HG02763 (cell line): ENCODE data around the gene ANO2.

Experiments used
- ATAC-seq: cut with Tn5 transposase; IDR thresholded peaks from one replicate; pipeline ENCODE4 v1.9.1; 2021; ENCODE audit warnings: mild to moderate bottlenecking, moderate library complexity; ENCODE audit not compliant: unreplicated experiment

ANO2 gene

DNA sequence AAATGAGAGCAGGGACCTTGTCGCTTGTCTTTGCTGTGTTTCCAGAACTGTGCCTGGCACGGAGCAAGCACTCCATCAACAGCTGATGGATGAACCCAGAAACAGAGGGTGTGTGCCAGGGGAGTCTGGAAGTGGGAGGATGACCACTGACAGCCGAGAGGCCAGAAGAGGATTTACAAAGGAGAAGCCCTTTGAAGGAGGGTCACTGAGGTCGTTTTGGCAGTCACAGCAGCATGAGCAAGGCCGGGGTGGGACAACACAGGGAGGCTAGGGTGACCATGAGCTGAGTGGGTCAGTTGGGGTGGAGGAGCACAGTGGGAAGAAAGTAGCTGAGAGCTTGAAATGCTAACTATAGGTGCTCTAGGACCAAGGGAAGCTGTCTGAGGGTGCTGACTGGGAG is 313.6 kb downstream of the ANO2 start:
- ATAC-seq: no peak

DNA sequence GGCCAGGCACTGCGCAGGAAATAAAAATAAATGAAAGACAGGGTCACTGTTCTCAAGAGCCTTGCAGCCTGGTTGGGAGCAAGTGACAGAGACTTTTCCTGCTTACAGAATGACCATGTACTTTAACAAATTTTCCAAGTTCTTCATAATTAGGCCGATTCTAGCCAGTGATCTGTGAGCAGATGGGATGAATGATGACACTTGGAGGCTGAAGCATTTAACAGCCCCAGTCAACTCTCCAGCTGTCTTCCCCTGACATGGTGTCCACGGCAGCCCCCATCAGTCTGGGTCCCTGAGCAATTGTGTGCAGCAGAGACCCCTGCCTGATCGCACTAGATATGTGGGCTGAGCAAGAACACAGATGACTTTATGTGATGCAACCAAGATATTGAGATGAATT is 314.3 kb downstream of the ANO2 start:
- no peak for ATAC-seq

DNA sequence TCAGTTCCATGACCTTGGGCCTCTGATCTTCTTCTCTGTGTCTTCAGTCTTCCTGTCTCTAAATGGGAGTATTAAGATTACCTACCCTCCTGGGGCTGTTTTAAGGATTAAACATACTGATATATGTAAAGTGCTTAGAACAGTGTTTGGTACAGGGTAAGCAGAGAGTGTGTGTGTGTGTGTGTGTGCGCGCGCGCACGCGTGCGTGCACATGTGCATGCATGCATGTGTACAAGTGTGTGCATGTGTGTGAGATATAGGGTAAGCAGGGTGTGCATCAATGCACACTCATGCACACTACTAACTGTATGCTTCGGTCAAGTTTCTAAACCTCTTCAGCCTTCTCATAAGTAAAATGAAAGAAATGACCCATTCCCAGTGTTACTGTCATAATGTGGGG is 316.6 kb downstream of the ANO2 start:
- no peak for ATAC-seq

DNA sequence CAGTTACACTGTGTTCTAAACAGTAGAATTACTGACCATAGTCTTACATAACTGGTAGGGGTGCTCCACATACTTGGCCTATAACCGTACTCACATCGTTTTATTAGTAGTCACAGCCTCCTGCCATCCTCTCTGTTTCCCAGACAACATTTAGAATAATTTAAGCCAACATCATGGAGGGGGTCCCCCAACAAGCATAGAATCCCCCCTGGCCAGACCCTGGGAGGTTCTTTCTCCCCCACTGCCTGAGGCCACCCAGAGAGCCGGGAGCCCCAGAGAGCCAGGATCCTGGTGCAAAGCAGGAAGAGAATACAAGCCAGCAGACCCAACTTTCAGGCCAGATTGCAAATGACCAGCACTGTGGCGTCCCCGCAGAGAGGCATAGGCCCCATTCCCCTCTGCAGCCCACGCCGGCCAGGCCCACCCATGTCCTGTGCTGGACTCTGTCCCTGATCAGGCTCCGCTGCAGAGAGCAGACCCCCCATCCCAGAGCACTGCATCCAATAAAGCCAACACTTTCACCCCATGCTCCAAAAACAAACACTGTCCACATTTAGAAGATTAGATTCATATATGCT is 317.9 kb downstream of the ANO2 start:
- no peak for ATAC-seq

DNA sequence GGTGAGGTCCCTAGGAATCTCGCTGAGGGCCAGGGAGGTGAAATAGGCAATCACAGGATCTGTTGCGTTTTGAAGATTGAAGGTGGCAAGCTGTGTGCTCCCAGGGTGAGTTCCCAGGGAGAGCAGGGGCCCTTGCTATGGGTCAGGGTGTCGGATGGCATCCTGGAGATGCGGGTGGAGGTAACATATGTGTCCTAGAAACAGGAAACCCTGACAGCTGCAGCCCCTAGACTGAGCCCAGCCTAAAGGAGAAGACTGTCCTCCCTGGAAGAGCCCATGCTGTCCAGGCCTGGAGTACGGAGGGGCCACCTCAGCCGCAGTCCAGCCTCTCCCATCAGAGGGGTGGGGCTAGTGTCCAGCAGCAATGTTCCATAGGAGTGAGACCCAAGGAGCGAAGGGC is 318.9 kb downstream of the ANO2 start:
- ATAC-seq: no peak

DNA sequence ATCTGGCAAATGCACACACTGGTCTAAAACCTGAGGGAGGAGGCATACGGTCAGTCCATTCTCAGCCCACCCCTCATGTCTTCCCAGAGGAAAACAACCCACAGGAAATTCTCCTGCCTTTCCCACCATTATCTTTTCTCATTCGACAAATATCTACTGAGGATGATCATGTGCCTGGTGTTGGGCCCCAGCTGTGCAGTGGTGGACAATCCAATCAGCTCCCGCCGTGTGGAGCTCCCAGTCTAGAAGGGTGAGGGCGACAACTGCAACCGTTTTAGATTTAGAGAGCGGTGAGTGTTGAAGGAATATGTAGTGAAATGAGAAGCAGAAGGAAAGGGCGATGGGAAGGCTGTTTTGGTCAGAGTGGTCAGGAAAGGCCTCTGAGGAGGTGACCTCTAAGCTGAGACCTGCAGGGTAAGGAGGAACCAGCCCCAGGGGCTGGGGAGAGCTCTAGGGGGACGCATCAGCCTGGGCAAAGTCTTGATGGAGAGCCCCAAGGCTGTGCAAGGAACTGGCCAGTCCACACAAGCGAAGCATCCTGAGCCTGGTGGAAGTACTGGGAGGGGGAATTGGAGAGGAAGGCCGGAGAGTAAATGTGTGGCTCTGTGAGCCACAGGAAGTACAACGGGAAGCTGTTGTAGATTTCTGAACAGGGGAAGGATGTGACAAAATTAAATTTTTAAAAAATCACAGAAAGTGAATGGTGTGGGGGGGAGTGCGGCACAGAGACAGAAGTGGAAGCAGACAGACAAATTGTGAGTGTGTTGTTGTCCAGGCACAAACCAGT is 320.4 kb downstream of the ANO2 start:
- no peak for ATAC-seq

DNA sequence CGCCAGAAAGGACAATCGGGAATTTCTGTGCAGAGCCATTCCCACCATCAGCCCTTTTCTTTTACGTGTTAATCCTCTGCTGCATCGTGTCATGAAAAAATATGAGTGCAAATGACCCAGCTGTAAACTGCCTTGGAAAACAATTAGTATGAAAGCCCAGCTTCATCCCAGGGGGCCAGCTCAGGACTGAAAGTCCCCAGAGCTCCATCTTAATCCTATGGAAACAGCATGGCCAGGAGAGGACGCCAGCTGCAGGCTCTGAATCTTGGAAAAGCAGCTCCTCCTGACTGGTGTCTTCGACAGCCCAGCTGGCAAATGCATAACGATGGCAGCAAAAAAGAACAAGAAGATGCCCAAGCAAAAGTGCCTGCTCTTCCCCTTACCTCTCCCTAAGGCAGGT is 321.6 kb downstream of the ANO2 start:
- no peak for ATAC-seq

DNA sequence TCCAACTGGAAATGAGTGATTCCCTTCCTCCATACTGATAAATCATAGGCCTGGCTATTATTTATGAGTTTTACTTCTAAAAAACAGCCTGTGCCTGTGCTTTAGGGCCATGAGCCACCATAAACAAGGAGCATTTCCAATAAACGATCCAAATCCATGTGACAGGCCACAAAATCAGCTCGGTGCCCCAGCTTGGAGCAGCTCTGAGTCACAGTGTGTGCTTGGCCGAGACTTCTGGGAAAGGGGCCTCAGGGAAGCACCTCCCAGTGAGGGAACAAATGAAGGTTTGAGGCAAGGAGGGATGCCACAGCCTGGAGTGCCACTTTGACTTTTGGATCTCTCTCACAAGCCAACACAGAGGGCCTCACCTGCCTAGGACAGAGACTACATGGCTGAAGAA is 322.8 kb downstream of the ANO2 start:
- ATAC-seq: no peak

DNA sequence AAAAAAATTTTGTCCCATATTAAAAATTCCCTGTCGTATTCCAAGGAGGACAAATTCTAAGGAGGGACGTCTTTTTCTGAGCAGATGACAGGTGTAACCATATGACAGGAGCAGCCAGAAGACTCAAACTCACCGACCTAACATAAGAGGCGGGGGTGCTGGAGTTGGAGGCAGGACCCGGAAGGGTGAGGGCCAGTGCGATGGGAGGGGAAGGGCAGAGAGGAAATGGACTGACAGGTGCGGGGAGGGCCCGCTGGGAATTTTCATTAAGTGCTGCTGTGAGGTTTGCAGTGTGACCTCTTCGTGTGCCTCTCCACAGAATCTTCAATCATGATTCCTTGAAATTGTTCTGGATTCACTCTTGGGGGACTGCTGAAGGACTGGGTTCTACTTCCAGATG is 323.7 kb downstream of the ANO2 start:
- ATAC-seq: no peak

DNA sequence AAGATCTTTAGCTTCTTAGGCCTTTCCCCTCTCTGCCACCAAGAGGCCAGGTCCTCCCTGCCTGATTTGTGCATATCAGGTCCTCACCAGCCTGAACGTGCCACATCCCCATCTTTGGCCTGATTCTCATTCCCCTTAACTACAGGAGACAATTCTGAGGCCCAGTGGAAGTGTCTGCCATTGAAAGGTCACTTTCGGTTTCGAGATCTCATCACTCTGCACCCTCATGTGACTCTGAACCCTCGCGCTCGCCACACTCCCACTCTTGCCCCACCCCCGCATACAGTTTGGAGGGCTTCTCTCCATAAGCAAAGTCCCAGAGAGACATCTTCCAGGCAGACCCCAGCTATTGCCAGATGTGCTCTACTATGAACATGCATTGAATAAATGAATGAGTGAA is 324.2 kb downstream of the ANO2 start:
- no peak for ATAC-seq

DNA sequence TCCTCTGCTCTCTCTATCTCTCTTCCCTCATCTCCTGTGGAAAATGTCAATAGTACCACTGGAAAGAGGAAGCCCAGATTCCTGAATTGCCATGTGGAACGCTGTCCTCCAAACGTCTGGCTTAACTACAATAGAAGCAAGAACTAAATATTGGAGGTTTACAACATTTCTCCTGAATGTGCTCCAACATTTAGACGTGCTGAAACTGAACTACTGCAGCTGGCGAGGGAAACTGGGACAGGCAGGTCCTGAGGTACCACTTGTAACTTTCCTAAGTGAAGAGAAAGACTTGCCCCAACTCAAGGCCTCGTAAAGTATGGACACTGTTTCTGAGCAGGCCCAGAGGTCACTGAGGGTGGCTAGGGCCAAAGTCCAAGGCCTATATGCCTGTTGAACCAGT is 325.4 kb downstream of the ANO2 start:
- no peak for ATAC-seq

DNA sequence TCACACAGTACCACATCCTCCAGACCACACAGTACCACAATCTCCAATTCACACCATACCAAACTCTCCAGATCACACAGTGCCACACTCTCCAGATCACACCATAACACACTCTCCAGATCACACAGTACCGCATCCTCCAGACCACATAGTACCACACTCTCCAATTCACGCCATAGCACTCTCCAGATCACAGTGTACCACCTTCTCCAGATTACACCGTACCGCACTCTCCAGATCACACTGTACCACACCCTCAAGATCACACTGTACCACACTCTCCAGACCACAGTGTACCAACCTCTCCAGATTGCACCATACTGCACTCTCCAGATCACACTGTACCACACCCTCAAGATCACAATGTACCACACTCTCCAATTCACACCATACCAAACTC is 328.2 kb downstream of the ANO2 start:
- ATAC-seq: no peak

DNA sequence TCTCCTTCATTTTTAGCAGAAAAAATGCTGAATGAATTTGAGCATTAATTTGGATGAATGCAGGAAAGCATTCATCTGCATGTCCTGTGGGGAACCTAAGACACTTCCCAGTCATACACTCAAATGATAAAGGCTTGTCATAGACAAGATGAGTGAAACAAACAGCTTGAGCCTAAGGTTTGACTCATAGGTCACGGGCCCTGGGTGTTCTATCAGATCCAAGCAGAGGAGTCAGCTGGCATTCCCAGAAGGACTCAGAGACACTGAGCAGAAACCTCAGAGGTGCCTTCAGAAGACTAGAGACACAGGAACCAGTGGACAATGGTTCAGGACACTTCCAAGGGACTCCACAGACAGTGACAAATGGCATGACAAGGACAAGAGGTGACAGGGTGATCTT is 329.3 kb downstream of the ANO2 start:
- ATAC-seq: no peak

DNA sequence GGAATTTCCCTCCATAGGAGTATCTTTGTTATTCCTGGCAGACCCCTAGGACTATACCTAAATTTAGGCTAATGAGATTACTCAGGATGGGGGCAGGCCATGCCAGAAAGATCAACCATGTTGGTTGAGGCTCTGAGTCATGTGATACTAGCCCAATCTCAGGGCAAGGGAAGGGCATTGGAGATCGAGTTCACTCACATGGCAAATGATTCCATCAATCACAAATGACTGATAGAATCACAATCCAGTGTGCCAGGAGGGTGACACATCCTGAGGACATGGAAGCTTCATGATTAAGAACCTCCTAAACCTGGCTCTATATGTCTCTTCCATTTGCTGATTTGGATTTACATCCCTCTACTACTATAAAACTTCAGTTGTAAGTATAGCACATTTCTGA is 330.8 kb downstream of the ANO2 start:
- no peak for ATAC-seq

DNA sequence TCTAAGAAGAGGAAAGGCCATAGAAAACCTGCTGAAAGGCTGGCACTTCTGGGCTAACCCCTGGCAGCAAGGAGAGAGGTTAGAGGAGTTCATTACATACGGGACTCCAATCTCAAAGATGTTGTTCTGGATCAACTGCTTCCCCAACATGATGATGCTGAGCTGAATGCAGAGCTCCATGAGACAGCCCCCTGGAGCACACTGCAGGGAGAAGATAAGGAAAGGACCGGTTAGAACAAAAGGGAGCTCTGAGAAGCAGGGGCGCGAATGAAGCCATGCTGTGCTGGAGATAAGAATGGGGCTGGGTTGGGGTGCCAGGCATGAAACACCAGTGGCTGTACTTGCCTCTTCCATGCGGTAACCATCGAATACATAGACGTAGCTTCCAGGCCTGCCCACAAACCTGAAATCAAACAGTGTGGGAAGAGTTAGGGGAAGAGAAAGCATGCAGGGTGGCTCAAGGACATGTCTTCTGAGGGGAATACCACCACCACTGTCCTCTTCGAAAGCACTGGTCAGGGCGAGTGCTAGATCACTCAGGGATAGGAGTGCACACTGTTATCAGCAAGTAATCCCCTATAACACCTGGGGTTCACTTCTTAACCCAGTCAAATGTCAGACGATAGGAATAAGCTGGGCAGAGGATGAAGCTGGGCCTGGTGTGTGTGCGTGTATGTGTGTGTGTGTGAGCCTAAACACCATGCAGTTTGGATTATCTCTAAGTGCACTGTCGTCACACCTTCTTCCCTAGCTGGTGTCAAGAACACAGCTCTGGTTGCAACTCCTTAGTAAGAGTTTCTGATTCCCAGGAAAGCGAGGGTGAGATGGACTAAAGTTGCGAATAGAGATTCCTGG is 332.3 kb downstream of the ANO2 start:
- ATAC-seq: no peak

DNA sequence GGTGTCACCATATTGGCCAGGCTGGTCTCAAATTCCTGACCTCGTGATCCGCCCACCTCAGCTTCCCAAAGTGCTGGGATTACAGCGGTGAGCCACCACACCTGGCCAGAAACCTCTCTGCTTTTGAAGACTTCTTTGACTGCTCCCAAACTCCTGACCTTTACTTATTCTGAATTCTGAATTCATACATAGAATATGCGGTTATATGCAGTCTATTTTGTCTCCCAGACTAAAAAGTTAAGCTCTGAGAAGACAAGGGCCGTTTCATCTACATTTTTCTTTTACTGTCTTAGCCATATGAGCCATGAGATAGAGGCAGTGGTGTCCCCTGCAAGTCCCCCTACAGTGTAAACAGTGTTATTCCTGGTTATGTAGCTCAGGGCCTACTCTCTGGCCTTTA is 333.9 kb downstream of the ANO2 start:
- no peak for ATAC-seq

DNA sequence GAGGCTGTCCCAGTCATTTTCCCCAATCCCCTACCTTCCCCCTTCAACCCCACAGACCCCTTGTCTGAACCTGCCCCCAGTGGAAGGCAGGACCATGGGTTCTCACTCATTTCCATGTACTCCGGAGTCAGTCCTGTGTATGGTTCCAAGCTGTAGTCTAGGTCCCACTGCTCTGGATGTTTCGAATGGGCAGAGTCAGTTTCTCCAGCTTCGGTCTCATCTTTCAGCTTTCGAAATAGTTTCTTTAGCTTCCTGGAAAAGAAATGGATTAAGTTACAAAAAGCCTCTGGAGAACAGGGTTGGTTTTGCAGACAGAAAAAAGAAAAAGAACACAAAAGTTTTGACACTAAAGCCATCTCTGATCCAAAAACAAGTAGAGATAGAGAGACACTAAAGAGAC is 345.7 kb downstream of the ANO2 start:
- no peak for ATAC-seq

DNA sequence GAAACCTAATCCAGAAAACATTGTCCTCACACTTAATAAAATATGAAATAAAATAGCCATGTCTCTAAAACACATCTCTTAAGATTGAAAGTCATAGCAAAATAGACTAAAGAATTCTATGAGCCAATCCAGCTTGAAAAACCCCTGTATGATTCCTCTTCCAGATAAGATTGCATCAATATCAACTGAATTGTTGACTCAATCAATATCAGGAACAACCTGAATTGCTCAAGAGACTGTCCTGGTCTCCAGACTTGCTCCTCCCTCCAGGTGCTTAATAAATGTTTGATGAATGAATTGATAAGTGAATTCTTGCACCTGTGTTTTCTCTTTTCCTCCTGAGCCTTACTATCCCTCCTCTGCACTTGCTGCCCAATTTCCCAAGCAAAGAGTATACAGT is 351.1 kb downstream of the ANO2 start:
- ATAC-seq: no peak

DNA sequence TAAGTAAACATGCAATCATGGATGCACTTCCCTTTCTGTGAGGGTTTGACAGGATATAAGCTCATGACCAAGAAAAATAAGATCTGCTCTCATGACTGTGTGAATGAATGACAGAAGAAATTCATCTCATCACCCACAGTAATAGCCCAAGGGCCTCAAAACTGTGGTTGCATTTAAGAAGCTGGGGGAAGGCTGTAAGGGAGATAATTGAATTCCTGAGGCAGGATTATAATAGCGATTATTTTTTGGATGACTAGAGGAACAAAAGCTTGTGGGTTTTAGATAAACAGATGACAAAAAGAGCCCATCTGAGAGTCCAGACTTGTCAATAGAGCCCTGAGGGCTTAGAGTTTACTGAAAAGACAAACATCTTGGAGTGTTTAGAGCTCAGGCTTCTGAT is 352.0 kb downstream of the ANO2 start:
- no peak for ATAC-seq

DNA sequence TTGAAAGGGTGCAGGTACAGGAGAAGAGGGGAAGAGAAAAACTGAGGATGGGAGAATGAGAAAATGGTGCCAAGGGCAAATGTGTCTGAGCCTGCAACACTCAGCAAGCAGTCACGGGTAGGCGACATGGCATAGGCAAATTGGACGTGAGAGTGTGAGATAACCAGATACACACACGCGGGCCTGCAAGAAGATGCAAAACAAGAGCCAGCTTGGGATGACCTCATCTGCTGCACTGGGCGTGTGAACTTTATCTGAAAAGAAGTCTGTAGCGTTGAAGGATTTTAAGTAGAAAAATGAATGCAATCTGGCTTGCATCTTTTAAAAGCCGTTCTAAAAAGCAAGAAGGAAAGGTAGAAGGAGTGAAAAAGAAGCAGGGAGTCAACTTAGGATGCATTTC is 352.7 kb downstream of the ANO2 start:
- no peak for ATAC-seq

DNA sequence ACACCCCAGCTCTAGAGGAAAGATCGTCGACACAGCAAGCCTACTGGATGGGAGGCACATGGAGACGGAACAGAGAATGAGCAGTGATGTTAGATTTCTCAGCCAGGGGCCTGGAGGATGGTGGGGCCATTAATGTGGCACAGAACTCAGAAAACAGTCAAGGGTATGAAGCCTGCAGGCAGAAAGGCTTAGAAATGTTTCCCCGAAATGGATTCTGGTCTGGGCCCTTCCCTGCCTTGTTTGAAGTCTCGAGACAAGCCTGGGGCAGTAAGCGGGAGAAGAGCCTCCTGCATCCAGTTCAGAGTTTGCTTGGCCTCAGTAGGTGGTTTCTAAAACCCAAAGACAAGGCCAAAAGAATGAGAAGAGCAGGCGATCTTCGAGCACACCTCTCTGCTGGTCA is 354.7 kb downstream of the ANO2 start:
- ATAC-seq: no peak

DNA sequence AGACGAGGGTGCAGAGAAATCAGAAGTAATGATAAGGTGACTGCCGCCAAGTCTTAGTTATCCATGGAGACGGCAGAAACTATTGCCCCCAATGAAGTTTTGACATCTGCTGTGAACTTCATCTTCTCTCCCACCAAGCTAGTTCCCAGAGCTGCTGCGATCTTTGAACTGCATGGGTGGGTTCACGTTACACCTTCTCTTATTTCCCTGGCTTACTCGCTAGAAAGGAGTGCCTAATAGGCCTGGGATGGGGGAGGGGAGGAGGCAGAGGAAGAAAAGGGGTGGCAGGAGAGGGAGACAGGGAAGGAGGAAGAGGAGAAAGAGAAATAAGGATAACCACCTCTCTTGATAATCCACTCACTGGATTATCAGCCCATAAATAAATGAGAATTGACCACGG is 356.0 kb downstream of the ANO2 start:
- ATAC-seq: no peak
